RWPE1 (cell line): Measurements from ENCODE around the gene TFCP2.

Experiments used
- CTCF ChIA-PET: fragments of 350-600 bp; sonication (Branson Sonifier 250); formaldehyde crosslinking; extraction: SDS; loops from one replicate; lab custom pipeline; 2021; lab: Yijun Ruan, JAX
- POLR2A ChIA-PET: fragments of 400-600 bp; formaldehyde crosslinking; extraction: SDS; loops from one replicate; lab custom pipeline; 2020; ENCODE audit warnings: antibody characterized with exemption; ENCODE audit not compliant: low non-redundant PET; lab: Yijun Ruan, JAX
- DNase-seq: peaks from one replicate; pipeline ENCODE4 v3.0.0; 2012; ENCODE audit warnings: low spot score
- H3K27ac ChIP-seq: fragments of 450-650 bp; 2 replicates; pipeline ENCODE4 v1.5.1; 2017
- TF ChIP-seq, protein P1 (sequence below): fragments of 450-650 bp; conservative IDR thresholded peaks from 2 replicates; pipeline ENCODE4 v1.5.1; 2017; ENCODE audit warnings: low read depth, mild to moderate bottlenecking

Gene TFCP2

DNA sequence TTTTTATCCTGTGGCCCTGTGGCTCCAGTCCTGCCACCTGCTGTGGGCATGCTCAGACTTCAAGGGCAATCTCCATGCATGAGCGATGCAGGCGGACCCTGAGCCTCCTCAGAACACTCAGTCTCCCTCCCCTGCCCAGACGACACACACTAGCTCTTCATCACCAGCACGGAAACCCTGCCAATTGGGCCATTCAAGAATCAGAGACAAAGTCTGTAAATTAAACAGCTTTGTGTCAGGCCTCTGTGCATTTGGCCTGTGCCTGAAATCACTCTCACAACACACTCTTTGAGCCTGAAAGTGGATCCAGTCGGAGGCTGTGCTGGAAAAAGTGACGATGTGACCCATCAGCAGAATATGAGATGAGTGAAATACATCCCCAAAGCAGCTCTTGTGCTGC, 32.4 kb upstream of the TFCP2 start:
- POLR2A ChIA-PET: no interaction called here
- no peak for DNase-seq
- TF ChIP-seq, protein P1, sequence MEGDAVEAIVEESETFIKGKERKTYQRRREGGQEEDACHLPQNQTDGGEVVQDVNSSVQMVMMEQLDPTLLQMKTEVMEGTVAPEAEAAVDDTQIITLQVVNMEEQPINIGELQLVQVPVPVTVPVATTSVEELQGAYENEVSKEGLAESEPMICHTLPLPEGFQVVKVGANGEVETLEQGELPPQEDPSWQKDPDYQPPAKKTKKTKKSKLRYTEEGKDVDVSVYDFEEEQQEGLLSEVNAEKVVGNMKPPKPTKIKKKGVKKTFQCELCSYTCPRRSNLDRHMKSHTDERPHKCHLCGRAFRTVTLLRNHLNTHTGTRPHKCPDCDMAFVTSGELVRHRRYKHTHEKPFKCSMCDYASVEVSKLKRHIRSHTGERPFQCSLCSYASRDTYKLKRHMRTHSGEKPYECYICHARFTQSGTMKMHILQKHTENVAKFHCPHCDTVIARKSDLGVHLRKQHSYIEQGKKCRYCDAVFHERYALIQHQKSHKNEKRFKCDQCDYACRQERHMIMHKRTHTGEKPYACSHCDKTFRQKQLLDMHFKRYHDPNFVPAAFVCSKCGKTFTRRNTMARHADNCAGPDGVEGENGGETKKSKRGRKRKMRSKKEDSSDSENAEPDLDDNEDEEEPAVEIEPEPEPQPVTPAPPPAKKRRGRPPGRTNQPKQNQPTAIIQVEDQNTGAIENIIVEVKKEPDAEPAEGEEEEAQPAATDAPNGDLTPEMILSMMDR: no peak
- H3K27ac ChIP-seq: no peak overlapping the region; the same call in 1 of the 2 replicates
- CTCF ChIA-PET: no interaction called here

DNA sequence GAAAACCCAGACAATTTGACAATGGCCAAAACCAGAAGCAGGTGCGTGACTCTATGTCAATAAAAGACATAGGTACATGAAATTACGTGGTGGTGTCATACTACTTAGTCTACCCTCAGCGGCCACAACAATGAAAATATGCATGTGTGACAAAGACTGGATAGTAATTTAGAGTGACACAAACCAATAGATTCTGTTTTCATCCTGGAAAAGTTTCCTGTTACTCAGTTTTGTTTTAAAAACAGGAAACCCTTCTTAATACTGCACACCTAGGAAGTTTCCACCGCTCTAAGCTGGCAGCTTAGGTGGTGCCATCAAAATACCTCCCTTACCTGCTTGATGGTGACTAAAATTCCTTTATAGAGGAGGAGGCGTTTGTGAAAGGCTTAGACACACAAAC, 29.8 kb upstream of the TFCP2 start:
- TF ChIP-seq, protein P1: no peak
- CTCF ChIA-PET: no interaction called here
- DNase-seq: no peak
- H3K27ac ChIP-seq: no peak overlapping the region
- POLR2A ChIA-PET: no interaction called here

DNA sequence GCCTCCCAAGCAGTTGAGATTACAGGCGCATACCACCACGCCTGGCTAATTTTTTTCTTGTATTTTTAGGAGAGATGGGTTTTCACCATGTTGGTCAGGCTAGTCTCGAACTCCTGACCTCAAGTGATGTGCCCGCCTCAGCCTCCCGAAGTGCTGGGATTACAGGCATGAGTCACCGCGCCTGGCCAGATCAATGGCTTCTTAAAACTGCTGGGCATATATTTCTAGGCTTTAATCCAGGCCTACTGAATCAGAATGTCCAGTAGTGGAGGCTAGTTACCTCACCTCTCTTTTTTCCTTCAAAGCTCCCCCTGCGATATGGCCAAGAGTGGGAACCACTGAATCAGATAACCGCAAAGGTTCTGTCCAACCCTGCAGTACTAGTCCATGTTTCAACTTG, 27.9 kb upstream of the TFCP2 start:
- no peak overlapping the region for H3K27ac ChIP-seq
- TF ChIP-seq, protein P1: no peak
- POLR2A ChIA-PET: no interaction called here
- CTCF ChIA-PET: no interaction called here
- DNase-seq: no peak

DNA sequence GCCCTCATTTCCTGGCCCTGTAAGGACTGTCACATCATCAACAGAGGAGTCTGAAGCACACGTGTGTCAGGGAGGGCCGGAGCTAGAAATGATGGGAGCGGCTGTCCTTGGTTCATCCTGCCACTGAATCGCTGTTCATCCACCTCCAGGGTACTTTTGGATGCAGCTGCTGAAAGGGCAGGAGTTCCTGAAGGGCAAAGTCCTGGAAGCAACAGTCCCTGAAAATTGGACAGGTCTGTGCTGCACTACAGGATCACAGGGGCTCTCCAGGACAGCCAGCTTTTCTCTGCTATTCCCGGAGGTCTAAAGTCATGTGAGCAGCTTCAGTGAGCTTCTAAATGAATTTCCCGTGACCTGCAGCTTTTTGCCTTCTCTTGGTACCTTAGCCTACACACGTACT, 27.2 kb upstream of the TFCP2 start:
- ChIA-PET POLR2A (no interaction called here), CTCF (interaction anchor here (0.6 kb wide), 2 partner anchors 38 to 240 kb away, joined by 3 to 4 read pairs; no protein-coding TSS in a partner anchor)
- no peak overlapping the region for H3K27ac ChIP-seq
- TF ChIP-seq, protein P1: no peak
- no peak for DNase-seq

DNA sequence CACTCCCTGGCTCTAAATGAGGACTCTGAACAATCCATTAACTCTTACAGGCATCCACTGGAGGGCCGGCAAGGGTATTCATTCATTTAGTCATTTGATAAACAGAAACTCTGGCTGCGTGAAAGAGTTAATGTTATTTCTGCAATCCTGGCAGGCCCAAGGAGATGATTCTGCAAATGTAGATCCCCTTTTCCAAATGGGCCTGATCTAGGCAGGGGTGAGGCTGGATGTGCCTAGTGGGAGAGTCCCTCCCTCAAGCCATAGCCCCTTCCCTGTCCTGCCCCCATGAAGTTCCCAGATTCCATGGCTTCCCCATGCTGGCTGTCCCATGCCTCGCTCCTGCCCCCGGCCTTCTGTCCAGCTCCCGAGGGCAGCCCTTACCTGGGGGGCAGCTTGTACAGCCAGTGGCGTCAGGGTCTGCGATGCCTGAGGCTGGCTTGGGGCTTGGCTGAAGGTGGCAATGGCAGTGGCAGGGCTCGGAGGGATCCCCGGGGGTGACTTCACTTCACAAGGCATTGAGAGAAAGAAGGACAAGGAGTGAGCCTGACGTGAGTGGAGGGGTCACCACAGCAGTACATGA, 26.5 kb upstream of the TFCP2 start:
- POLR2A ChIA-PET: no interaction called here
- no peak for DNase-seq
- TF ChIP-seq, protein P1: no peak
- CTCF ChIA-PET: interaction anchor here (0.6 kb wide), 1 partner anchor 239 kb away, joined by 4 read pairs; no protein-coding TSS in a partner anchor
- H3K27ac ChIP-seq: no peak overlapping the region

DNA sequence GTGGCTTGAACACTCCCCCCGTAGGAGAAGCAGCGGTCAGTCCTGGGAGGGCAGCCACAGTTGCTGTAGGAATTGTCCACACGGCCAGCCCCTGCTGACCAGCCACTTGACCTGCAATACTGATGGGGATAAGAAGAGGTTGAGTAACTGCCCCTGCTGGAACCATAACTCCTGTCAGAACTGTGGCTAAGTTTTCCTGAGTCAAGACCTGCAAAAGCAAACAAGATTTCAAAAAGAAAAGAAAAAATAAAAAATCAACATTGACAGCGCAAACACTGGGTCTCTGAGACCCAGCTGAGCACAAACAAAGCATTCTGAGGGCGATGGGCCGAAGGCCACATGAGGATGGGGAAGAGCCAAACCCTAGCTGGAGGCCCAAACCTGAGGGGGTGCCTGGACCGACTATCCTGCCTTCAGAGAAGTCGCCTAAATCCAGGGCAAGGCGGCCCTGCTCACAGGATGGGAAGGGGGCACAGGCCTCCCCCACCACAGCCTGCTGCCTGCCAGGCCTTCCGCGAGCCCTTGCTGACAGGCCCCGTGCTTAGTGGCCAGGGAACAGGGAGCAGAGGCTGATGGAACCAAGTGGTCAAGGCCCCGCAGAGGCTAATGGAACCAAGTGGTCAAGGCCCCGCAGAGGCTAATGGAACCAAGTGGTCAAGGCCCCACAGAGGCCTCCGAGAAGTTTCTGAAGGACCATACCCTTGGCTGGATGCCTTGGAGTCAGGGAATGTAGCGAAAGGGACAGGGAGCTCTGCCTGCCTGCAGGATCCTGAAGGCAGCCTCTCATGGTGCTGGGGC, 25.8 kb upstream of the TFCP2 start:
- CTCF ChIA-PET: no interaction called here
- no peak overlapping the region for H3K27ac ChIP-seq
- no peak for DNase-seq
- POLR2A ChIA-PET: no interaction called here
- TF ChIP-seq, protein P1: no peak
